Neural progenitor cell (in vitro differentiated cells): ENCODE measurements around the gene UBE3C. TPM values are rescaled to one million over a fixed set of nuclear protein-coding genes. Genes with fewer than 3 reads are reported as not detected.

Experiments used
- DNase-seq: peaks from one replicate; pipeline ENCODE4 v3.0.0-alpha.2; 2016; ENCODE audit warnings: low spot score
- H2AFZ ChIP-seq: fragments of 200-600 bp; sonication (generic); replicated peaks from 2 replicates; pipeline ENCODE4 v1.6.1; 2016; ENCODE audit warnings: antibody characterized with exemption
- H3F3A ChIP-seq: fragments of 200-600 bp; sonication (generic); 2 replicates; pipeline ENCODE4 v1.6.1; 2016; ENCODE audit warnings: antibody characterized with exemption, low read depth
- H3K27ac ChIP-seq: fragments of 200-600 bp; sonication (generic); 2 replicates; pipeline ENCODE4 v1.5.1; 2016; ENCODE audit warnings: mild to moderate bottlenecking
- H3K27me3 ChIP-seq: fragments of 200-600 bp; sonication (generic); 2 replicates; pipeline ENCODE4 v1.6.1; 2016; ENCODE audit warnings: mild to moderate bottlenecking, moderate library complexity
- H3K36me3 ChIP-seq: fragments of 200-600 bp; sonication (generic); 2 replicates; pipeline ENCODE4 v1.5.1; 2016
- H3K4me1 ChIP-seq: fragments of 200-600 bp; sonication (generic); 2 replicates; pipeline ENCODE4 v1.6.1; 2016; ENCODE audit warnings: mixed run types
- H3K4me2 ChIP-seq: fragments of 200-600 bp; sonication (generic); 2 replicates; pipeline ENCODE4 v1.6.1; 2016
- H3K4me3 ChIP-seq: fragments of 200-600 bp; sonication (generic); 2 replicates; pipeline ENCODE4 v1.5.1; 2016
- H3K79me2 ChIP-seq: fragments of 200-600 bp; sonication (generic); 2 replicates; pipeline ENCODE4 v1.6.1; 2016; ENCODE audit warnings: low read depth
- H3K9ac ChIP-seq: fragments of 200-600 bp; sonication (generic); 2 replicates; pipeline ENCODE4 v1.6.1; 2016
- H3K9me3 ChIP-seq: fragments of 200-600 bp; sonication (generic); 2 replicates; pipeline ENCODE4 v1.5.1; 2016; ENCODE audit warnings: low read depth
- H4K20me1 ChIP-seq: fragments of 200-600 bp; sonication (generic); 2 replicates; pipeline ENCODE4 v1.6.1; 2016; ENCODE audit warnings: low read depth
- H3K27ac Mint-ChIP-seq: 3 replicates; pipeline ENCODE4 v1.8.0; 2021; ENCODE audit warnings: mixed read lengths
- H3K27me3 Mint-ChIP-seq: 2 replicates; pipeline ENCODE4 v1.8.0; 2022; ENCODE audit warnings: low read depth, mild to moderate bottlenecking, inconsistent platforms, moderate library complexity, mixed read lengths; ENCODE audit not compliant: insufficient read depth
- H3K36me3 Mint-ChIP-seq: 3 replicates; pipeline ENCODE4 v1.8.0; 2021; ENCODE audit warnings: mixed read lengths
- H3K4me1 Mint-ChIP-seq: 3 replicates; pipeline ENCODE4 v1.8.0; 2021; ENCODE audit warnings: mixed read lengths
- H3K4me3 Mint-ChIP-seq: 3 replicates; pipeline ENCODE4 v1.8.0; 2021; ENCODE audit warnings: mild to moderate bottlenecking, moderate library complexity, mixed read lengths
- H3K9me3 Mint-ChIP-seq: 3 replicates; pipeline ENCODE4 v1.8.0; 2020; ENCODE audit warnings: mixed read lengths
- EZH2 ChIP-seq: fragments of 200-600 bp; sonication (generic); IDR thresholded peaks from 2 replicates; pipeline ENCODE4 v1.6.1; 2017; ENCODE audit warnings: antibody characterized with exemption, mild to moderate bottlenecking, moderate library complexity
- EZH2phosphoT487 ChIP-seq: fragments of 200-600 bp; sonication (generic); IDR thresholded peaks from 2 replicates; pipeline ENCODE4 v1.6.1; 2017; ENCODE audit warnings: antibody characterized with exemption
- total RNA-seq: library from RNA; depleted of rRNA; stranded (reverse); fragments of >200 nt; gene quantifications from 2 replicates; pipeline ENCODE4 v1.2.3, GENCODE V29; 2015; ENCODE audit warnings: low replicate concordance
- TF ChIP-seq, protein P1 (sequence below): fragments of 200-600 bp; sonication (generic); IDR thresholded peaks from 2 replicates; pipeline ENCODE4 v1.5.1; 2017; ENCODE audit warnings: antibody characterized with exemption, mild to moderate bottlenecking

Gene UBE3C
- total RNA-seq, 1 donor from 2014 or later, result 65.9 TPM

DNA sequence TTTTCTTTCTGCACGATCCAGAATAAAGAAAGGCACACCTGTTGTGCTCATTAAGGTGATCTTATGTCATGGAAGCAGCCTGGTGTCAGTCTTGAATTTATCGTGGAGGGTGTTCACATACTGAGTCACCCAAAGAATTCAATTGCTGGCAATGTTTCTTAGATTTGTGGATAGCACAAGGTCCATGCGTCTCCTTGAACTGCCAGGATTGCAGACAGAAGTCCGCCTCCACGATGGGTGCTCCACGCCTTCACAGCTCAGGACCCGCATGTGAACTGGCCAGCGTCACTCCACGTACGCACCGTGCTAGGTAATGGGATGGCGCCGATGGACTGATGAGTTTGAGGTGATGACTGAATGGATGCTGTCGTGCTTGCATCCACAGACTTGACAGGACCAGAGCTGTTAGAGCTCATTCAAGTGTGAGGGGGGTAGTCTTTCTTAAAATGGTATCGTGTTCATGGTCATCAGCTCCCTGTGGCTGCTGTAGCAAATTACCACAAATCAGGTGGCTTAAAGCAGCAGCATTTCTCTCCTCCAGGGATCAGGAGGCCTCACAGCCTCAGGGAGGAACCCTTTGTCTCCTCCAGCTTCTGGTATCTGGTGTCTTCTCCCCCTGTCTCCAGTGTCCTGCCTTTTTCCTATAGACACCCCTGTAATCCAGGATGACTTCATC is 132.7 kb downstream of the UBE3C start:
- Histone ChIP-seq H3K4me2 (no peak overlapping the region), H3K27me3 (no peaks in the 10 kb centered on the region), H3K9me3 (no peaks in the 10 kb centered on the region), H3K4me3 (no peak overlapping the region), H3K36me3 (no peaks in the 10 kb centered on the region), H4K20me1 (no peaks in the 10 kb centered on the region), H3K27ac (no peak overlapping the region), H3K9ac (no peak overlapping the region), H3K79me2 (no peaks in the 10 kb centered on the region), H3F3A (no peaks in the 10 kb centered on the region), H3K4me1 (no peaks in the 10 kb centered on the region), H2AFZ (no peak overlapping the region)
- peaks cover 20% of the 10 kb centered on the region for H3K36me3 Mint-ChIP-seq
- H3K9me3 Mint-ChIP-seq, result no peaks in the 10 kb centered on the region
- no peak for TF ChIP-seq EZH2phosphoT487
- no peak for TF ChIP-seq EZH2
- TF ChIP-seq, protein P1, sequence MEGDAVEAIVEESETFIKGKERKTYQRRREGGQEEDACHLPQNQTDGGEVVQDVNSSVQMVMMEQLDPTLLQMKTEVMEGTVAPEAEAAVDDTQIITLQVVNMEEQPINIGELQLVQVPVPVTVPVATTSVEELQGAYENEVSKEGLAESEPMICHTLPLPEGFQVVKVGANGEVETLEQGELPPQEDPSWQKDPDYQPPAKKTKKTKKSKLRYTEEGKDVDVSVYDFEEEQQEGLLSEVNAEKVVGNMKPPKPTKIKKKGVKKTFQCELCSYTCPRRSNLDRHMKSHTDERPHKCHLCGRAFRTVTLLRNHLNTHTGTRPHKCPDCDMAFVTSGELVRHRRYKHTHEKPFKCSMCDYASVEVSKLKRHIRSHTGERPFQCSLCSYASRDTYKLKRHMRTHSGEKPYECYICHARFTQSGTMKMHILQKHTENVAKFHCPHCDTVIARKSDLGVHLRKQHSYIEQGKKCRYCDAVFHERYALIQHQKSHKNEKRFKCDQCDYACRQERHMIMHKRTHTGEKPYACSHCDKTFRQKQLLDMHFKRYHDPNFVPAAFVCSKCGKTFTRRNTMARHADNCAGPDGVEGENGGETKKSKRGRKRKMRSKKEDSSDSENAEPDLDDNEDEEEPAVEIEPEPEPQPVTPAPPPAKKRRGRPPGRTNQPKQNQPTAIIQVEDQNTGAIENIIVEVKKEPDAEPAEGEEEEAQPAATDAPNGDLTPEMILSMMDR, result no peak
- H3K27ac Mint-ChIP-seq, result peak overlapping the region; percentile 31
- peaks cover 9% of the 10 kb centered on the region for H3K4me1 Mint-ChIP-seq
- DNase-seq, result no peak
- H3K27me3 Mint-ChIP-seq, result peaks cover 7% of the 10 kb centered on the region
- no peak overlapping the region for H3K4me3 Mint-ChIP-seq

DNA sequence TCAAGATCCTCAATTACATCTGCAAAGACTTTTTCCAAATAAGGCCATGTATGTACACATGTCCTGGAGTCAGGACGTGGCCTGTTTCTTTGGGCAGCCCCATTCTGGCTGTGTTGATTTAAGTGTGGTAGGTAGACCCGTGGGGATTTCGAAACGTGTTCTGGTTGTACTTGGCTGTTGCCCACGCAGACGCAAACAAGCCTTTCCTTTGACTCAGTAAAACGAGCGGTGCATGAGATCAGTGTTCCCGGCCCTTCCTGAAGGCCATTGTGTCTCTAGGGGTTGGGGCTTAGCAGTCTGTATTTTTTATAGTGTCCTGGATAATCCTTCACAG is 133.2 kb downstream of the UBE3C start:
- no peaks in the 10 kb centered on the region for H3K79me2 ChIP-seq
- no peak overlapping the region for H3K4me2 ChIP-seq
- H3K27me3 ChIP-seq, result no peaks in the 10 kb centered on the region
- no peaks in the 10 kb centered on the region for H3K9me3 ChIP-seq
- no peak overlapping the region for H3K9ac ChIP-seq
- no peak for DNase-seq
- peaks cover 7% of the 10 kb centered on the region for H3K27me3 Mint-ChIP-seq
- TF ChIP-seq EZH2phosphoT487 (no peak), EZH2 (no peak)
- TF ChIP-seq, protein P1, result no peak
- no peaks in the 10 kb centered on the region for H3K9me3 Mint-ChIP-seq
- H3K4me3 ChIP-seq, result no peak overlapping the region
- H3K4me3 Mint-ChIP-seq, result no peak overlapping the region
- peaks cover 20% of the 10 kb centered on the region for H3K36me3 Mint-ChIP-seq
- H3K4me1 Mint-ChIP-seq, result peaks cover 9% of the 10 kb centered on the region
- no peaks in the 10 kb centered on the region for H3K4me1 ChIP-seq
- no peak overlapping the region for H2AFZ ChIP-seq
- H4K20me1 ChIP-seq, result no peaks in the 10 kb centered on the region
- H3K27ac Mint-ChIP-seq, result peak overlapping the region; percentile 31
- no peaks in the 10 kb centered on the region for H3F3A ChIP-seq
- H3K27ac ChIP-seq, result no peak overlapping the region
- no peaks in the 10 kb centered on the region for H3K36me3 ChIP-seq

- Histone ChIP-seq H3K4me3 (no peak overlapping the region), H3K9ac (no peak overlapping the region), H3K79me2 (no peaks in the 10 kb centered on the region), H2AFZ (no peak overlapping the region), H3K27ac (no peak overlapping the region), H3F3A (no peaks in the 10 kb centered on the region), H4K20me1 (no peaks in the 10 kb centered on the region), H3K27me3 (no peaks in the 10 kb centered on the region), H3K4me2 (no peak overlapping the region), H3K36me3 (no peaks in the 10 kb centered on the region), H3K4me1 (no peaks in the 10 kb centered on the region), H3K9me3 (no peaks in the 10 kb centered on the region)
- Mint-ChIP-seq H3K36me3 (peaks cover 18% of the 10 kb centered on the region), H3K4me1 (peaks cover 9% of the 10 kb centered on the region), H3K27ac (peak overlapping the region; percentile 58), H3K27me3 (peaks cover 7% of the 10 kb centered on the region), H3K9me3 (no peaks in the 10 kb centered on the region), H3K4me3 (peak overlapping the region; percentile 17)
- no peak for DNase-seq
- TF ChIP-seq, protein P1, result no peak
- TF ChIP-seq EZH2phosphoT487 (no peak), EZH2 (no peak)
These were observed 133.9 kb downstream of the UBE3C start for GRCh38 chr7:157272351-157273207.
